ENCODE data around the gene ZNF324B. TPM values are rescaled to one million over a fixed set of nuclear protein-coding genes. Genes with fewer than 3 reads are reported as not detected.

Gene ZNF324B
- total RNA-seq, 1 donor from 2014 or later = 0.98 TPM

DNA sequence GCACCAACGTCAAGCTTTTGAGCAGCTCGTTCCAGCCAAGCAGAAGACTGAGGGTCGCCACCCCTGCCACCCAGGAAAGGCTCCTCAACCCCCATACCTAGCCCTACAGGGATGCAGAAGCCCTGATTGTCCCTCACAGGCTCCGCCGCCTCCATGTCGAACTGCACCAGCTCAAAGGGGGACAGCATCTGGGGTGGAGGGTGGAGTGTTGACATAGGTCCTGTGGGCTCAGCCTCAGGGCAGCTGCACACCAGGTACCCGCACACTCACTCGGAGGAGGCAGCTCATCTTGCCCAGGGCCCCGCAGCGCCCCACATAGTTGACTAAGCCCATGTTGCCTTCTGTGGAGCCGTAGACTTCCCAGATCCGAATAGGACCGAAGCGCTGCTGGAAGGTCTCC, 48.8 kb downstream of the ZNF324B start:
- no peak for DNase-seq (ENCODE audit: low read depth)
- peak overlapping the region; percentile 75 for H3K4me3 ChIP-seq (ENCODE audit: low read depth, low read length)
- TF ChIP-seq, protein P1, sequence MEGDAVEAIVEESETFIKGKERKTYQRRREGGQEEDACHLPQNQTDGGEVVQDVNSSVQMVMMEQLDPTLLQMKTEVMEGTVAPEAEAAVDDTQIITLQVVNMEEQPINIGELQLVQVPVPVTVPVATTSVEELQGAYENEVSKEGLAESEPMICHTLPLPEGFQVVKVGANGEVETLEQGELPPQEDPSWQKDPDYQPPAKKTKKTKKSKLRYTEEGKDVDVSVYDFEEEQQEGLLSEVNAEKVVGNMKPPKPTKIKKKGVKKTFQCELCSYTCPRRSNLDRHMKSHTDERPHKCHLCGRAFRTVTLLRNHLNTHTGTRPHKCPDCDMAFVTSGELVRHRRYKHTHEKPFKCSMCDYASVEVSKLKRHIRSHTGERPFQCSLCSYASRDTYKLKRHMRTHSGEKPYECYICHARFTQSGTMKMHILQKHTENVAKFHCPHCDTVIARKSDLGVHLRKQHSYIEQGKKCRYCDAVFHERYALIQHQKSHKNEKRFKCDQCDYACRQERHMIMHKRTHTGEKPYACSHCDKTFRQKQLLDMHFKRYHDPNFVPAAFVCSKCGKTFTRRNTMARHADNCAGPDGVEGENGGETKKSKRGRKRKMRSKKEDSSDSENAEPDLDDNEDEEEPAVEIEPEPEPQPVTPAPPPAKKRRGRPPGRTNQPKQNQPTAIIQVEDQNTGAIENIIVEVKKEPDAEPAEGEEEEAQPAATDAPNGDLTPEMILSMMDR (conservative IDR thresholded peaks at IDR 0.05; ENCODE audit: low read depth, low read length) = no peak

Other genes with a start within 250 kb of the ZNF324B start
- gene ZNF544, start 222.7 kb upstream of the ZNF324B start, total RNA-seq = 54.5 and 58.9 TPM in 2 replicates
- gene ZNF8, start 172.7 kb upstream of the ZNF324B start, total RNA-seq = 4.2 and 4.5 TPM in 2 replicates
- gene ERVK3-1, start 146.2 kb upstream of the ZNF324B start, total RNA-seq = 40.4 and 51.0 TPM in 2 replicates
- gene ZSCAN22, start 124.6 kb upstream of the ZNF324B start, total RNA-seq = 1.3 and 1.9 TPM in 2 replicates
- 2.7 and 20.1 TPM in 2 replicates for gene A1BG, start 98.1 kb upstream of the ZNF324B start, total RNA-seq
- 0.06 and 0.14 TPM in 2 replicates for gene ZNF497, start 88.9 kb upstream of the ZNF324B start, total RNA-seq
- 2.4 and 11.5 TPM in 2 replicates for gene ZNF837, start 70.6 kb upstream of the ZNF324B start, total RNA-seq
- gene RPS5, start 64.4 kb upstream of the ZNF324B start, total RNA-seq = 1,628 and 2,421 TPM in 2 replicates
- not detected in 2 replicates for gene RNF225, start 56.0 kb upstream of the ZNF324B start, total RNA-seq
- gene ZNF584, start 43.0 kb upstream of the ZNF324B start, total RNA-seq = 5.3 and 10.5 TPM in 2 replicates
- gene ZNF132, start 11.5 kb upstream of the ZNF324B start, total RNA-seq = 1.8 and 2.4 TPM in 2 replicates
- 7.2 and 13.8 TPM in 2 replicates for gene ZNF324, start 15.5 kb downstream of the ZNF324B start, total RNA-seq
- 8.6 and 9.7 TPM in 2 replicates for gene ZNF446, start 24.7 kb downstream of the ZNF324B start, total RNA-seq
- gene SLC27A5, start 60.4 kb downstream of the ZNF324B start, total RNA-seq = 14.8 and 15.8 TPM in 2 replicates
- gene ZBTB45, start 68.2 kb downstream of the ZNF324B start, total RNA-seq = 18.2 and 23.7 TPM in 2 replicates
- gene TRIM28, start 92.4 kb downstream of the ZNF324B start, total RNA-seq = 454 and 661 TPM in 2 replicates
- 70.1 and 137 TPM in 2 replicates for gene CHMP2A, start 103.5 kb downstream of the ZNF324B start, total RNA-seq
- 37.4 and 49.9 TPM in 2 replicates for gene UBE2M, start 107.0 kb downstream of the ZNF324B start, total RNA-seq
- 8.0 and 12.7 TPM in 2 replicates for gene MZF1, start 121.7 kb downstream of the ZNF324B start, total RNA-seq